GM23248 (cell line): ENCODE data around the gene EIF1.

Source experiments
- EZH2 ChIP-seq: fragments of 200-600 bp; sonication (generic); IDR thresholded peaks from 2 replicates; pipeline ENCODE4 v1.6.1; 2018; ENCODE audit warnings: antibody characterized with exemption, mild to moderate bottlenecking; ENCODE audit not compliant: insufficient read depth, poor library complexity, severe bottlenecking
- EZH2phosphoT487 ChIP-seq: fragments of 200-600 bp; sonication (generic); IDR thresholded peaks from 2 replicates; pipeline ENCODE4 v1.6.1; 2018; ENCODE audit warnings: antibody characterized with exemption, moderate library complexity, mild to moderate bottlenecking, low read depth; ENCODE audit not compliant: insufficient read depth

- no peak for TF ChIP-seq EZH2
- no peak for TF ChIP-seq EZH2phosphoT487
Observed at GRCh38 chr17:41683441-41684007, 5.2 kb upstream of the EIF1 start.
